SK-N-SH (cell line): ENCODE measurements around the gene CSNK1E.

Experiments
- CTCF ChIP-seq: fragments of 200-600 bp; sonication (generic); IDR thresholded peaks from 2 replicates; pipeline ENCODE4 v1.6.1; 2017; ENCODE audit warnings: antibody characterized with exemption, mild to moderate bottlenecking, moderate library complexity
- EP300 ChIP-seq, 2 experiments: IDR thresholded peaks; 2 replicates each; pipeline versions ENCODE4 v1.4.0 to v1.6.1; 2012; ENCODE audit warnings: borderline replicate concordance in 1 of 2, low read depth in 1 of 2, low read length in 1 of 2
- EZH2phosphoT487 ChIP-seq: fragments of 200-600 bp; sonication (generic); IDR thresholded peaks from 2 replicates; pipeline ENCODE4 v1.6.1; 2017; ENCODE audit warnings: low read depth, mixed run types, mild to moderate bottlenecking, antibody characterized with exemption, moderate library complexity, borderline replicate concordance
- MAX ChIP-seq: IDR thresholded peaks from 2 replicates; pipeline ENCODE4 v1.4.0; 2012; ENCODE audit warnings: low read depth
- MXI1 ChIP-seq: IDR thresholded peaks from 2 replicates; pipeline ENCODE4 v1.6.1; 2012; ENCODE audit warnings: mild to moderate bottlenecking, low read depth, low read length, improper control_type of control experiment
- POLR2AphosphoS5 ChIP-seq: IDR thresholded peaks from 2 replicates; pipeline ENCODE4 v1.6.1; 2012; ENCODE audit warnings: low read depth, low read length
- RAD21 ChIP-seq: IDR thresholded peaks from 2 replicates; pipeline ENCODE4 v1.6.1; 2012; ENCODE audit warnings: mild to moderate bottlenecking, low read length
- REST ChIP-seq: IDR thresholded peaks from 2 replicates; pipeline ENCODE4 v1.6.1; 2012; ENCODE audit warnings: mild to moderate bottlenecking, low read depth, low read length, moderate library complexity
- RFX5 ChIP-seq: IDR thresholded peaks from 2 replicates; pipeline ENCODE4 v1.6.1; 2012; ENCODE audit warnings: mild to moderate bottlenecking, improper control_type of control experiment, low read length
- RXRA ChIP-seq: IDR thresholded peaks from 2 replicates; pipeline ENCODE4 v1.4.0; 2012; ENCODE audit warnings: low read depth, mild to moderate bottlenecking, borderline replicate concordance
- TAF1 ChIP-seq: IDR thresholded peaks from 2 replicates; pipeline ENCODE4 v1.6.1; 2012; ENCODE audit warnings: low read depth, mild to moderate bottlenecking, low read length, moderate library complexity, borderline replicate concordance
- TEAD4 ChIP-seq: IDR thresholded peaks from 2 replicates; pipeline ENCODE4 v1.4.0; 2012; ENCODE audit warnings: mild to moderate bottlenecking, borderline replicate concordance; ENCODE audit not compliant: insufficient read depth
- USF1 ChIP-seq: IDR thresholded peaks from 2 replicates; pipeline ENCODE4 v1.4.0; 2012; ENCODE audit warnings: low read depth, borderline replicate concordance

- TF ChIP-seq CTCF (no peak), MAX (no peak), TAF1 (no peak), POLR2AphosphoS5 (no peak), RAD21 (no peak), EP300 (IDR thresholded peaks at IDR 0.05; ENCODE audit: borderline replicate concordance in 1 of 2, low read depth in 1 of 2, low read length in 1 of 2) (no peak), RFX5 (no peak), RXRA (no peak), REST (no peak), TEAD4 (no peak), EZH2phosphoT487 (no peak), USF1 (no peak), MXI1 (no peak)
Measured at GRCh38 chr22:38284042-38284402, 33.2 kb downstream of the CSNK1E start.
